HepG2 (cell line): ENCODE results near the gene ZCCHC10. TPM values are rescaled to one million over a fixed set of nuclear protein-coding genes. Genes with fewer than 3 reads are reported as not detected.

ENCODE experiments used
- GLI4 ChIP-seq: sonication (generic); formaldehyde crosslinking; IDR thresholded peaks from 2 replicates; pipeline ENCODE4 v1.5.1; 2020; ENCODE audit warnings: missing genetic modification reagents, mild to moderate bottlenecking, moderate library complexity, borderline replicate concordance
- KDM5A ChIP-seq: fragments of 200-600 bp; sonication (generic); IDR thresholded peaks from 2 replicates; pipeline ENCODE4 v1.7.0; 2018; ENCODE audit warnings: antibody characterized with exemption, mild to moderate bottlenecking, low read length, borderline replicate concordance
- SALL2 ChIP-seq: sonication (generic); formaldehyde crosslinking; IDR thresholded peaks from 2 replicates; pipeline ENCODE4 v1.8.1; 2023; ENCODE audit warnings: mild to moderate bottlenecking, missing genetic modification reagents, inconsistent platforms
- polyA plus RNA-seq, 8 experiments: library from polyadenylated mRNA; depleted of rRNA in 3 of 8; stranded (reverse) in 7 of 8; unstranded in 1 of 8; fragments of >200 nt; fragmentation: Illumina TruSeq in 4 of 8; extraction: Trizol in 4 of 8; gene quantifications; 2 replicates each; pipeline versions ENCODE4 v1.2.1 to v1.2.3, GENCODE V29; 2011 to 2016; ENCODE audit warnings: low read depth in 4 of 8, missing spikeins in 1 of 8, mixed read lengths in 1 of 8; ENCODE audit not compliant: insufficient read depth in 1 of 8
- total RNA-seq, 5 experiments: library from RNA; depleted of rRNA; stranded (reverse); fragments of >200 nt; fragmentation: Illumina TruSeq; extraction: Trizol; gene quantifications; 2 replicates each; pipeline ENCODE4 v1.2.3, GENCODE V29; 2016; ENCODE audit warnings: low read depth in 1 of 5
- TF ChIP-seq, protein P1 (sequence below): IDR thresholded peaks from 2 replicates; pipeline ENCODE4 v1.6.1; 2016; ENCODE audit warnings: missing compliant biosample characterization, missing genetic modification reagents, borderline replicate concordance
- TF ChIP-seq, protein P2 (sequence below): sonication (generic); formaldehyde crosslinking; IDR thresholded peaks from 2 replicates; pipeline ENCODE4 v1.9.0; 2021; ENCODE audit warnings: mild to moderate bottlenecking, missing genetic modification reagents
- TF ChIP-seq, protein P3 (sequence below): sonication (generic); formaldehyde crosslinking; IDR thresholded peaks from 2 replicates; pipeline ENCODE4 v1.5.0; 2020; ENCODE audit warnings: mild to moderate bottlenecking, missing genetic modification reagents
- TF ChIP-seq, protein P4 (sequence below): sonication (generic); formaldehyde crosslinking; IDR thresholded peaks from 2 replicates; pipeline ENCODE4 v1.4.0; 2020; ENCODE audit warnings: mild to moderate bottlenecking, missing genetic modification reagents
- TF ChIP-seq, protein P5 (sequence below): sonication (generic); formaldehyde crosslinking; IDR thresholded peaks from 2 replicates; pipeline ENCODE4 v1.5.1; 2020; ENCODE audit warnings: mild to moderate bottlenecking, moderate library complexity, missing genetic modification reagents
- TF ChIP-seq, protein P6 (sequence below): sonication (generic); formaldehyde crosslinking; IDR thresholded peaks from 2 replicates; pipeline ENCODE4 v1.8.0; 2023; ENCODE audit warnings: mild to moderate bottlenecking, missing genetic modification reagents

The ZCCHC10 gene
- total and polyA plus RNA-seq, 2 of the 13 experiments (the other 11 are each of a cell fraction or from before 2014, with no cell fraction given), result 40.7 to 48.2 TPM

DNA sequence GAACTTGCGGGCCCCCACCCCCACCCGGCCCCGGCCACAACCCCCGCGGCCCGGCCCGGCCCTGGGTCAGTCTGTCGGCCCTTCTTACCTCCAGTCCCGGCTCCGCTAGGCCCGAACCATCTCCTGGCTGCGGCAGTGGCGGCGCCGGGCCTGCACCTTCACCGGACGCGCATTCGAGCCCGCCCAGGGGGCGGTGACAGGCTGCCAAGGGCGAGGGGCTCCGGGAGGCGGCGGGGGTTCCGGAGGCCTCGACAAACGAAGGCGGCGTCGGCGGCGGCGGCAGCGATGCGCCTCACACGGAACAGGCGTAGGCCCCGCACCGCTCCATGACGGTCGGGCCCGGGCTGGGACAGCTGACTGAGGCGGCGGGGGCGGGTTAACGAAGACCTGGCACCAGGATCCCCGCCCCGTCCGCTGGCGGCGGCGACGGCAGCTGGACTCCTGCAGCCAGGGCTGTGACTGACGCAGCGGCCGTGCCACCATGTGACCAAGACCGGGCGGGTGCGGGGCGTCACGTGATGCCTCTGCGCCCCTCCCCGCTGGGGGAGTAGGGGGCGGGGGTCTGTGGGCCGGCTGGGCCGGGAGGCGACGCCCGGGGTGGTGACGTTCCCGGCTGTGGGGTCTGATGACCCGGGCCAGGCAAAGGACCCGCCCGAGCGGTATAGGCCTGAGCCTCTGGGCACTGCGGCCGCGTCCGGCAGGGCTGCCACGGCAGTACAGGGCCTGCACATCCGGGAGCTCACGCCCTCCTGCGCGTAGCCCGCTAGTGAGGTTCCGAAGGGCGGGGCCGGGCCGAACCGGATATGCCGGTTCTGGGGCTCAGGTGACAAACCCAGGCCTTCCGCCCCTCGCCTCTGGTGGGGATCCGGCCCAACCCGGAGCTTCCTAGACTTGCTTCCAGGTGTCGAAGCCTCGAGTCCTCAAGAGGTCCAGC, 62.9 kb downstream of the ZCCHC10 start, which contains the start of gene AFF4 (continued):
- TF ChIP-seq, protein P1, sequence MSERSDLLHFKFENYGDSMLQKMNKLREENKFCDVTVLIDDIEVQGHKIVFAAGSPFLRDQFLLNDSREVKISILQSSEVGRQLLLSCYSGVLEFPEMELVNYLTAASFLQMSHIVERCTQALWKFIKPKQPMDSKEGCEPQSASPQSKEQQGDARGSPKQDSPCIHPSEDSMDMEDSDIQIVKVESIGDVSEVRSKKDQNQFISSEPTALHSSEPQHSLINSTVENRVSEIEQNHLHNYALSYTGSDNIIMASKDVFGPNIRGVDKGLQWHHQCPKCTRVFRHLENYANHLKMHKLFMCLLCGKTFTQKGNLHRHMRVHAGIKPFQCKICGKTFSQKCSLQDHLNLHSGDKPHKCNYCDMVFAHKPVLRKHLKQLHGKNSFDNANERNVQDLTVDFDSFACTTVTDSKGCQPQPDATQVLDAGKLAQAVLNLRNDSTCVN (CRISPR knock-in tag), result peak; percentile 75
- TF ChIP-seq, protein P2, sequence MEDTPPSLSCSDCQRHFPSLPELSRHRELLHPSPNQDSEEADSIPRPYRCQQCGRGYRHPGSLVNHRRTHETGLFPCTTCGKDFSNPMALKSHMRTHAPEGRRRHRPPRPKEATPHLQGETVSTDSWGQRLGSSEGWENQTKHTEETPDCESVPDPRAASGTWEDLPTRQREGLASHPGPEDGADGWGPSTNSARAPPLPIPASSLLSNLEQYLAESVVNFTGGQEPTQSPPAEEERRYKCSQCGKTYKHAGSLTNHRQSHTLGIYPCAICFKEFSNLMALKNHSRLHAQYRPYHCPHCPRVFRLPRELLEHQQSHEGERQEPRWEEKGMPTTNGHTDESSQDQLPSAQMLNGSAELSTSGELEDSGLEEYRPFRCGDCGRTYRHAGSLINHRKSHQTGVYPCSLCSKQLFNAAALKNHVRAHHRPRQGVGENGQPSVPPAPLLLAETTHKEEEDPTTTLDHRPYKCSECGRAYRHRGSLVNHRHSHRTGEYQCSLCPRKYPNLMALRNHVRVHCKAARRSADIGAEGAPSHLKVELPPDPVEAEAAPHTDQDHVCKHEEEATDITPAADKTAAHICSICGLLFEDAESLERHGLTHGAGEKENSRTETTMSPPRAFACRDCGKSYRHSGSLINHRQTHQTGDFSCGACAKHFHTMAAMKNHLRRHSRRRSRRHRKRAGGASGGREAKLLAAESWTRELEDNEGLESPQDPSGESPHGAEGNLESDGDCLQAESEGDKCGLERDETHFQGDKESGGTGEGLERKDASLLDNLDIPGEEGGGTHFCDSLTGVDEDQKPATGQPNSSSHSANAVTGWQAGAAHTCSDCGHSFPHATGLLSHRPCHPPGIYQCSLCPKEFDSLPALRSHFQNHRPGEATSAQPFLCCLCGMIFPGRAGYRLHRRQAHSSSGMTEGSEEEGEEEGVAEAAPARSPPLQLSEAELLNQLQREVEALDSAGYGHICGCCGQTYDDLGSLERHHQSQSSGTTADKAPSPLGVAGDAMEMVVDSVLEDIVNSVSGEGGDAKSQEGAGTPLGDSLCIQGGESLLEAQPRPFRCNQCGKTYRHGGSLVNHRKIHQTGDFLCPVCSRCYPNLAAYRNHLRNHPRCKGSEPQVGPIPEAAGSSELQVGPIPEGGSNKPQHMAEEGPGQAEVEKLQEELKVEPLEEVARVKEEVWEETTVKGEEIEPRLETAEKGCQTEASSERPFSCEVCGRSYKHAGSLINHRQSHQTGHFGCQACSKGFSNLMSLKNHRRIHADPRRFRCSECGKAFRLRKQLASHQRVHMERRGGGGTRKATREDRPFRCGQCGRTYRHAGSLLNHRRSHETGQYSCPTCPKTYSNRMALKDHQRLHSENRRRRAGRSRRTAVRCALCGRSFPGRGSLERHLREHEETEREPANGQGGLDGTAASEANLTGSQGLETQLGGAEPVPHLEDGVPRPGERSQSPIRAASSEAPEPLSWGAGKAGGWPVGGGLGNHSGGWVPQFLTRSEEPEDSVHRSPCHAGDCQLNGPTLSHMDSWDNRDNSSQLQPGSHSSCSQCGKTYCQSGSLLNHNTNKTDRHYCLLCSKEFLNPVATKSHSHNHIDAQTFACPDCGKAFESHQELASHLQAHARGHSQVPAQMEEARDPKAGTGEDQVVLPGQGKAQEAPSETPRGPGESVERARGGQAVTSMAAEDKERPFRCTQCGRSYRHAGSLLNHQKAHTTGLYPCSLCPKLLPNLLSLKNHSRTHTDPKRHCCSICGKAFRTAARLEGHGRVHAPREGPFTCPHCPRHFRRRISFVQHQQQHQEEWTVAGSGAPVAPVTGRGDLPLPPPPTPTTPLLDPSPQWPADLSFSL, result peak; percentile 40; the same call in 1 of the 2 replicates
- TF ChIP-seq, protein P3, sequence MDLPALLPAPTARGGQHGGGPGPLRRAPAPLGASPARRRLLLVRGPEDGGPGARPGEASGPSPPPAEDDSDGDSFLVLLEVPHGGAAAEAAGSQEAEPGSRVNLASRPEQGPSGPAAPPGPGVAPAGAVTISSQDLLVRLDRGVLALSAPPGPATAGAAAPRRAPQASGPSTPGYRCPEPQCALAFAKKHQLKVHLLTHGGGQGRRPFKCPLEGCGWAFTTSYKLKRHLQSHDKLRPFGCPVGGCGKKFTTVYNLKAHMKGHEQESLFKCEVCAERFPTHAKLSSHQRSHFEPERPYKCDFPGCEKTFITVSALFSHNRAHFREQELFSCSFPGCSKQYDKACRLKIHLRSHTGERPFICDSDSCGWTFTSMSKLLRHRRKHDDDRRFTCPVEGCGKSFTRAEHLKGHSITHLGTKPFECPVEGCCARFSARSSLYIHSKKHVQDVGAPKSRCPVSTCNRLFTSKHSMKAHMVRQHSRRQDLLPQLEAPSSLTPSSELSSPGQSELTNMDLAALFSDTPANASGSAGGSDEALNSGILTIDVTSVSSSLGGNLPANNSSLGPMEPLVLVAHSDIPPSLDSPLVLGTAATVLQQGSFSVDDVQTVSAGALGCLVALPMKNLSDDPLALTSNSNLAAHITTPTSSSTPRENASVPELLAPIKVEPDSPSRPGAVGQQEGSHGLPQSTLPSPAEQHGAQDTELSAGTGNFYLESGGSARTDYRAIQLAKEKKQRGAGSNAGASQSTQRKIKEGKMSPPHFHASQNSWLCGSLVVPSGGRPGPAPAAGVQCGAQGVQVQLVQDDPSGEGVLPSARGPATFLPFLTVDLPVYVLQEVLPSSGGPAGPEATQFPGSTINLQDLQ (CRISPR knock-in tag), result peak; percentile 46; the same call in 1 of the 2 replicates
- TF ChIP-seq GLI4 (CRISPR knock-in tag) (peak; percentile 93), KDM5A (no peak), SALL2 (CRISPR knock-in tag) (peak; percentile 64)
- TF ChIP-seq, protein P4, sequence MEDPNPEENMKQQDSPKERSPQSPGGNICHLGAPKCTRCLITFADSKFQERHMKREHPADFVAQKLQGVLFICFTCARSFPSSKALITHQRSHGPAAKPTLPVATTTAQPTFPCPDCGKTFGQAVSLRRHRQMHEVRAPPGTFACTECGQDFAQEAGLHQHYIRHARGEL (CRISPR knock-in tag), result no peak
- TF ChIP-seq, protein P5, sequence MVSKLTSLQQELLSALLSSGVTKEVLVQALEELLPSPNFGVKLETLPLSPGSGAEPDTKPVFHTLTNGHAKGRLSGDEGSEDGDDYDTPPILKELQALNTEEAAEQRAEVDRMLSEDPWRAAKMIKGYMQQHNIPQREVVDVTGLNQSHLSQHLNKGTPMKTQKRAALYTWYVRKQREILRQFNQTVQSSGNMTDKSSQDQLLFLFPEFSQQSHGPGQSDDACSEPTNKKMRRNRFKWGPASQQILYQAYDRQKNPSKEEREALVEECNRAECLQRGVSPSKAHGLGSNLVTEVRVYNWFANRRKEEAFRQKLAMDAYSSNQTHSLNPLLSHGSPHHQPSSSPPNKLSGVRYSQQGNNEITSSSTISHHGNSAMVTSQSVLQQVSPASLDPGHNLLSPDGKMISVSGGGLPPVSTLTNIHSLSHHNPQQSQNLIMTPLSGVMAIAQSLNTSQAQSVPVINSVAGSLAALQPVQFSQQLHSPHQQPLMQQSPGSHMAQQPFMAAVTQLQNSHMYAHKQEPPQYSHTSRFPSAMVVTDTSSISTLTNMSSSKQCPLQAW (CRISPR knock-in tag), result peak; percentile 88
- TF ChIP-seq, protein P6, sequence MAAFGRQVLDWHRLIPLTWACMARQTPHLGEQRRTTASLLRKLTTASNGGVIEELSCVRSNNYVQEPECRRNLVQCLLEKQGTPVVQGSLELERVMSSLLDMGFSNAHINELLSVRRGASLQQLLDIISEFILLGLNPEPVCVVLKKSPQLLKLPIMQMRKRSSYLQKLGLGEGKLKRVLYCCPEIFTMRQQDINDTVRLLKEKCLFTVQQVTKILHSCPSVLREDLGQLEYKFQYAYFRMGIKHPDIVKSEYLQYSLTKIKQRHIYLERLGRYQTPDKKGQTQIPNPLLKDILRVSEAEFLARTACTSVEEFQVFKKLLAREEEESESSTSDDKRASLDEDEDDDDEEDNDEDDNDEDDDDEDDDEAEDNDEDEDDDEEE (CRISPR knock-in tag), result peak; percentile 94
